Loucy (cell line): ENCODE results near the gene APCDD1.
A peak's percentile ranks its signal among the peaks of the same experiment; 100 is the strongest.

Experiments used
- H2AFZ ChIP-seq: fragments of 200-600 bp; sonication (generic); 2 replicates; pipeline ENCODE4 v1.6.0; 2016; ENCODE audit warnings: antibody characterized with exemption, mild to moderate bottlenecking, low read length, moderate library complexity
- H3F3A ChIP-seq: fragments of 200-600 bp; 2 replicates; pipeline ENCODE4 v1.6.0; 2016; ENCODE audit warnings: antibody characterized with exemption, low read depth, mild to moderate bottlenecking
- H3K27me3 ChIP-seq: fragments of 200-600 bp; sonication (generic); 2 replicates; pipeline ENCODE4 v1.6.1; 2014; ENCODE audit warnings: low read length, mild to moderate bottlenecking; ENCODE audit not compliant: insufficient read depth, poor library complexity, severe bottlenecking
- H3K36me3 ChIP-seq: fragments of 200-600 bp; sonication (generic); 2 replicates; pipeline ENCODE4 v1.6.1; 2016; ENCODE audit warnings: low read length; ENCODE audit not compliant: insufficient read depth
- H3K4me1 ChIP-seq: fragments of 200-600 bp; sonication (generic); 2 replicates; pipeline ENCODE4 v1.5.1; 2014; ENCODE audit warnings: low read length, mild to moderate bottlenecking; ENCODE audit not compliant: insufficient read depth, poor library complexity, severe bottlenecking
- H3K4me2 ChIP-seq: fragments of 200-600 bp; sonication (generic); 2 replicates; pipeline ENCODE4 v1.6.0; 2014; ENCODE audit warnings: antibody characterized with exemption, low read length, low read depth, mild to moderate bottlenecking; ENCODE audit not compliant: poor library complexity, severe bottlenecking
- H3K4me3 ChIP-seq: fragments of 200-600 bp; sonication (generic); 2 replicates; pipeline ENCODE4 v1.5.1; 2014; ENCODE audit warnings: low read length, mild to moderate bottlenecking, mixed read lengths; ENCODE audit not compliant: poor library complexity, severe bottlenecking
- H3K79me2 ChIP-seq: fragments of 200-600 bp; sonication (generic); 2 replicates; pipeline ENCODE4 v1.6.1; 2014; ENCODE audit warnings: low read length; ENCODE audit not compliant: insufficient read depth
- H3K9ac ChIP-seq: fragments of 200-600 bp; sonication (generic); 2 replicates; pipeline ENCODE4 v1.6.0; 2014; ENCODE audit warnings: mild to moderate bottlenecking, low read depth, low read length, moderate library complexity; ENCODE audit not compliant: poor library complexity, severe bottlenecking
- H3K9me2 ChIP-seq: fragments of 200-600 bp; sonication (generic); replicated peaks from 2 replicates; pipeline ENCODE4 v1.6.1; 2016; ENCODE audit warnings: low read depth, low read length, mixed read lengths
- H3K9me3 ChIP-seq: fragments of 200-600 bp; sonication (generic); 2 replicates; pipeline ENCODE4 v1.6.1; 2014; ENCODE audit warnings: mild to moderate bottlenecking, antibody characterized with exemption, low read length, low read depth; ENCODE audit not compliant: insufficient read depth
- H4K20me1 ChIP-seq: fragments of 200-600 bp; sonication (generic); 2 replicates; pipeline ENCODE4 v1.6.0; 2014; ENCODE audit warnings: antibody characterized with exemption, low read length, mild to moderate bottlenecking; ENCODE audit not compliant: insufficient read depth, poor library complexity, severe bottlenecking
- CTCF ChIP-seq: fragments of 200-600 bp; sonication (generic); conservative IDR thresholded peaks from 2 replicates; pipeline ENCODE4 v1.5.1; 2014; ENCODE audit warnings: mild to moderate bottlenecking, antibody characterized with exemption, low read length
- EZH2phosphoT487 ChIP-seq: fragments of 200-600 bp; IDR thresholded peaks from 2 replicates; pipeline ENCODE4 v1.6.1; 2018; ENCODE audit warnings: antibody characterized with exemption, mild to moderate bottlenecking, moderate library complexity, borderline replicate concordance

Gene APCDD1

GRCh38 chr18:10474309-10474708, 19.9 kb downstream of the APCDD1 start:
- Histone ChIP-seq H3K79me2 (no peaks in the 10 kb centered on the region), H3K9ac (no peak overlapping the region), H3K9me2 (no peaks in the 10 kb centered on the region), H3K9me3 (no peaks in the 10 kb centered on the region), H3K36me3 (no peaks in the 10 kb centered on the region), H3K4me2 (no peak overlapping the region), H3K4me3 (no peak overlapping the region), H3F3A (no peaks in the 10 kb centered on the region), H3K4me1 (peaks cover 60% of the 10 kb centered on the region), H3K27me3 (no peaks in the 10 kb centered on the region), H4K20me1 (no peaks in the 10 kb centered on the region), H2AFZ (no peak overlapping the region)
- no peak for TF ChIP-seq CTCF

GRCh38 chr18:10475276-10475653, 20.8 kb downstream of the APCDD1 start:
- TF ChIP-seq CTCF, result no peak
- TF ChIP-seq EZH2phosphoT487, result no peak
- Histone ChIP-seq H4K20me1 (no peaks in the 10 kb centered on the region), H3K27me3 (no peaks in the 10 kb centered on the region), H3K9me2 (no peaks in the 10 kb centered on the region), H3K9me3 (no peaks in the 10 kb centered on the region), H2AFZ (no peak overlapping the region), H3K4me1 (peaks cover 56% of the 10 kb centered on the region), H3K9ac (no peak overlapping the region), H3K36me3 (no peaks in the 10 kb centered on the region), H3K4me2 (peak overlapping the region; percentile 20), H3K79me2 (no peaks in the 10 kb centered on the region), H3F3A (no peaks in the 10 kb centered on the region), H3K4me3 (no peak overlapping the region)

GRCh38 chr18:10475654-10476291, 21.3 kb downstream of the APCDD1 start:
- no peaks in the 10 kb centered on the region for H3K9me2 ChIP-seq
- no peaks in the 10 kb centered on the region for H3K79me2 ChIP-seq
- peak overlapping the region; percentile 20 for H3K4me2 ChIP-seq
- H3K9me3 ChIP-seq, result no peaks in the 10 kb centered on the region
- H3F3A ChIP-seq, result no peaks in the 10 kb centered on the region
- peaks cover 51% of the 10 kb centered on the region for H3K4me1 ChIP-seq
- no peaks in the 10 kb centered on the region for H3K36me3 ChIP-seq
- no peaks in the 10 kb centered on the region for H4K20me1 ChIP-seq
- H3K9ac ChIP-seq, result no peak overlapping the region
- no peaks in the 10 kb centered on the region for H3K27me3 ChIP-seq
- no peak for TF ChIP-seq CTCF
- no peak for TF ChIP-seq EZH2phosphoT487
- H3K4me3 ChIP-seq, result no peak overlapping the region
- H2AFZ ChIP-seq, result no peak overlapping the region
